HepG2 (cell line): ENCODE data around the gene CERS1. TPM values are rescaled to one million over a fixed set of nuclear protein-coding genes. Genes with fewer than 3 reads are reported as not detected.
A peak's percentile ranks its signal among the peaks of the same experiment; 100 is the strongest.

Experiments used
- ARID2 ChIP-seq: sonication (generic); formaldehyde crosslinking; IDR thresholded peaks from 2 replicates; pipeline ENCODE4 v1.8.1; 2022; ENCODE audit warnings: mild to moderate bottlenecking, missing genetic modification reagents, borderline replicate concordance
- BRCA1 ChIP-seq: sonication (generic); formaldehyde crosslinking; IDR thresholded peaks from 2 replicates; pipeline ENCODE4 v1.4.0; 2020; ENCODE audit warnings: missing genetic modification reagents
- CREB1 ChIP-seq, 2 experiments: fragments of 450-650 bp in 1 of 2; IDR thresholded peaks; 2 replicates each; pipeline ENCODE4 v1.6.1; 2016 to 2017; ENCODE audit warnings: control low read depth in 1 of 2, mild to moderate bottlenecking in 1 of 2, missing compliant biosample characterization in 1 of 2, missing genetic modification characterization in 1 of 2
- CREB3 ChIP-seq: sonication (generic); formaldehyde crosslinking; IDR thresholded peaks from 2 replicates; pipeline ENCODE4 v1.5.0; 2020; ENCODE audit warnings: missing genetic modification reagents
- ELF3 ChIP-seq: IDR thresholded peaks from 2 replicates; pipeline ENCODE4 v1.6.1; 2016; ENCODE audit warnings: missing genetic modification reagents, missing compliant biosample characterization
- HCFC1 ChIP-seq: fragments of 150-350 bp; IDR thresholded peaks from 2 replicates; pipeline ENCODE4 v1.6.1; 2014; ENCODE audit warnings: low read depth, low read length
- HNRNPH1 ChIP-seq: fragments of 200-400 bp; formaldehyde crosslinking; optimal IDR thresholded peaks from 2 replicates; pipeline ENCODE3; 2017; ENCODE audit warnings: mild to moderate bottlenecking, low read depth, low read length
- JARID2 ChIP-seq: sonication (generic); formaldehyde crosslinking; IDR thresholded peaks from 2 replicates; pipeline ENCODE4 v1.8.1; 2023; ENCODE audit warnings: missing genetic modification reagents, inconsistent platforms; ENCODE audit not compliant: insufficient replicate concordance
- NCOA2 ChIP-seq: sonication (generic); formaldehyde crosslinking; IDR thresholded peaks from 2 replicates; pipeline ENCODE4 v1.8.0; 2022; ENCODE audit warnings: inconsistent platforms
- NFKB2 ChIP-seq: sonication (generic); formaldehyde crosslinking; IDR thresholded peaks from 2 replicates; pipeline ENCODE4 v1.4.0; 2020; ENCODE audit warnings: missing genetic modification reagents, borderline replicate concordance
- PHF20 ChIP-seq: sonication (generic); formaldehyde crosslinking; IDR thresholded peaks from 2 replicates; pipeline ENCODE4 v1.5.0; 2020; ENCODE audit warnings: mild to moderate bottlenecking, missing genetic modification reagents
- SAP130 ChIP-seq: IDR thresholded peaks from 2 replicates; pipeline ENCODE4 v1.6.1; 2016; ENCODE audit warnings: low read depth
- ZBTB21 ChIP-seq: sonication (generic); formaldehyde crosslinking; IDR thresholded peaks from 2 replicates; pipeline ENCODE4 v1.4.0; 2020; ENCODE audit warnings: missing genetic modification reagents
- ZFP37 ChIP-seq: sonication (generic); formaldehyde crosslinking; IDR thresholded peaks from 2 replicates; pipeline ENCODE4 v1.4.0; 2020; ENCODE audit warnings: missing genetic modification reagents, borderline replicate concordance
- ZNF138 ChIP-seq: sonication (generic); formaldehyde crosslinking; IDR thresholded peaks from 2 replicates; pipeline ENCODE4 v1.5.0; 2020; ENCODE audit warnings: mild to moderate bottlenecking, low read depth, missing genetic modification reagents
- ZNF503 ChIP-seq: sonication (generic); formaldehyde crosslinking; IDR thresholded peaks from 2 replicates; pipeline ENCODE4 v1.4.0; 2020; ENCODE audit warnings: missing genetic modification reagents
- ZNF567 ChIP-seq: sonication (generic); formaldehyde crosslinking; IDR thresholded peaks from 2 replicates; pipeline ENCODE4 v1.8.1; 2023; ENCODE audit warnings: mild to moderate bottlenecking, missing genetic modification reagents, borderline replicate concordance
- ZSCAN31 ChIP-seq: sonication (generic); formaldehyde crosslinking; IDR thresholded peaks from 2 replicates; pipeline ENCODE4 v1.5.0; 2020; ENCODE audit warnings: low read depth, mild to moderate bottlenecking, missing genetic modification reagents
- polyA plus RNA-seq, 8 experiments: library from polyadenylated mRNA; depleted of rRNA in 3 of 8; stranded (reverse) in 7 of 8; unstranded in 1 of 8; fragments of >200 nt; fragmentation: Illumina TruSeq in 4 of 8; extraction: Trizol in 4 of 8; gene quantifications; 2 replicates each; pipeline versions ENCODE4 v1.2.1 to v1.2.3, GENCODE V29; 2011 to 2016; ENCODE audit warnings: low read depth in 4 of 8, missing spikeins in 1 of 8, mixed read lengths in 1 of 8; ENCODE audit not compliant: insufficient read depth in 1 of 8
- total RNA-seq, 5 experiments: library from RNA; depleted of rRNA; stranded (reverse); fragments of >200 nt; fragmentation: Illumina TruSeq; extraction: Trizol; gene quantifications; 2 replicates each; pipeline ENCODE4 v1.2.3, GENCODE V29; 2016; ENCODE audit warnings: low read depth in 1 of 5
- TF ChIP-seq, protein P1 (sequence below): sonication (generic); formaldehyde crosslinking; IDR thresholded peaks from 2 replicates; pipeline ENCODE4 v1.4.0; 2020; ENCODE audit warnings: mild to moderate bottlenecking, missing genetic modification reagents, borderline replicate concordance
- TF ChIP-seq, protein P2 (sequence below): sonication (generic); formaldehyde crosslinking; IDR thresholded peaks from 2 replicates; pipeline ENCODE4 v1.5.0; 2020; ENCODE audit warnings: mild to moderate bottlenecking, missing genetic modification reagents, moderate library complexity

The CERS1 gene
- total and polyA plus RNA-seq, 2 of the 13 experiments (the other 11 are each of a cell fraction or from before 2014, with no cell fraction given), result 4.6 to 9.8 TPM

- TF ChIP-seq ZBTB21 (CRISPR knock-in tag) (no peak), JARID2 (CRISPR knock-in tag) (no peak), ZNF567 (CRISPR knock-in tag) (no peak), BRCA1 (CRISPR knock-in tag) (no peak; the same call in 1 of the 2 replicates), ZNF503 (CRISPR knock-in tag) (0 out of 2 replicates have a peak, but pooled peaks have one; percentile 28), NFKB2 (CRISPR knock-in tag) (peak; percentile 44; the same call in 1 of the 2 replicates), ZNF138 (0 out of 2 replicates have a peak, but pooled peaks have one; percentile 34), NCOA2 (CRISPR knock-in tag) (0 out of 2 replicates have a peak, but pooled peaks have one; percentile 7), ELF3 (CRISPR knock-in tag) (peak; percentile 46), HCFC1 (peak; percentile 94), ARID2 (CRISPR knock-in tag) (no peak), ZSCAN31 (CRISPR knock-in tag) (peak; percentile 84), PHF20 (CRISPR knock-in tag) (peak; percentile 99), CREB3 (CRISPR knock-in tag) (no peak), ZFP37 (CRISPR knock-in tag) (no peak; the same call in 1 of the 2 replicates), SAP130 (peak; percentile 97), HNRNPH1 (no peak), CREB1 (IDR thresholded peaks at IDR 0.05) (peak; percentile 99), CREB1 (CRISPR knock-in tag; IDR thresholded peaks at IDR 0.05) (peak; percentile 100)
- TF ChIP-seq, protein P1, sequence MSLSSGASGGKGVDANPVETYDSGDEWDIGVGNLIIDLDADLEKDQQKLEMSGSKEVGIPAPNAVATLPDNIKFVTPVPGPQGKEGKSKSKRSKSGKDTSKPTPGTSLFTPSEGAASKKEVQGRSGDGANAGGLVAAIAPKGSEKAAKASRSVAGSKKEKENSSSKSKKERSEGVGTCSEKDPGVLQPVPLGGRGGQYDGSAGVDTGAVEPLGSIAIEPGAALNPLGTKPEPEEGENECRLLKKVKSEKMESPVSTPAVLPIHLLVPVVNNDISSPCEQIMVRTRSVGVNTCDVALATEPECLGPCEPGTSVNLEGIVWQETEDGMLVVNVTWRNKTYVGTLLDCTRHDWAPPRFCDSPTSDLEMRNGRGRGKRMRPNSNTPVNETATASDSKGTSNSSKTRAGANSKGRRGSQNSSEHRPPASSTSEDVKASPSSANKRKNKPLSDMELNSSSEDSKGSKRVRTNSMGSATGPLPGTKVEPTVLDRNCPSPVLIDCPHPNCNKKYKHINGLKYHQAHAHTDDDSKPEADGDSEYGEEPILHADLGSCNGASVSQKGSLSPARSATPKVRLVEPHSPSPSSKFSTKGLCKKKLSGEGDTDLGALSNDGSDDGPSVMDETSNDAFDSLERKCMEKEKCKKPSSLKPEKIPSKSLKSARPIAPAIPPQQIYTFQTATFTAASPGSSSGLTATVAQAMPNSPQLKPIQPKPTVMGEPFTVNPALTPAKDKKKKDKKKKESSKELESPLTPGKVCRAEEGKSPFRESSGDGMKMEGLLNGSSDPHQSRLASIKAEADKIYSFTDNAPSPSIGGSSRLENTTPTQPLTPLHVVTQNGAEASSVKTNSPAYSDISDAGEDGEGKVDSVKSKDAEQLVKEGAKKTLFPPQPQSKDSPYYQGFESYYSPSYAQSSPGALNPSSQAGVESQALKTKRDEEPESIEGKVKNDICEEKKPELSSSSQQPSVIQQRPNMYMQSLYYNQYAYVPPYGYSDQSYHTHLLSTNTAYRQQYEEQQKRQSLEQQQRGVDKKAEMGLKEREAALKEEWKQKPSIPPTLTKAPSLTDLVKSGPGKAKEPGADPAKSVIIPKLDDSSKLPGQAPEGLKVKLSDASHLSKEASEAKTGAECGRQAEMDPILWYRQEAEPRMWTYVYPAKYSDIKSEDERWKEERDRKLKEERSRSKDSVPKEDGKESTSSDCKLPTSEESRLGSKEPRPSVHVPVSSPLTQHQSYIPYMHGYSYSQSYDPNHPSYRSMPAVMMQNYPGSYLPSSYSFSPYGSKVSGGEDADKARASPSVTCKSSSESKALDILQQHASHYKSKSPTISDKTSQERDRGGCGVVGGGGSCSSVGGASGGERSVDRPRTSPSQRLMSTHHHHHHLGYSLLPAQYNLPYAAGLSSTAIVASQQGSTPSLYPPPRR (CRISPR knock-in tag), result no peak
- TF ChIP-seq, protein P2, sequence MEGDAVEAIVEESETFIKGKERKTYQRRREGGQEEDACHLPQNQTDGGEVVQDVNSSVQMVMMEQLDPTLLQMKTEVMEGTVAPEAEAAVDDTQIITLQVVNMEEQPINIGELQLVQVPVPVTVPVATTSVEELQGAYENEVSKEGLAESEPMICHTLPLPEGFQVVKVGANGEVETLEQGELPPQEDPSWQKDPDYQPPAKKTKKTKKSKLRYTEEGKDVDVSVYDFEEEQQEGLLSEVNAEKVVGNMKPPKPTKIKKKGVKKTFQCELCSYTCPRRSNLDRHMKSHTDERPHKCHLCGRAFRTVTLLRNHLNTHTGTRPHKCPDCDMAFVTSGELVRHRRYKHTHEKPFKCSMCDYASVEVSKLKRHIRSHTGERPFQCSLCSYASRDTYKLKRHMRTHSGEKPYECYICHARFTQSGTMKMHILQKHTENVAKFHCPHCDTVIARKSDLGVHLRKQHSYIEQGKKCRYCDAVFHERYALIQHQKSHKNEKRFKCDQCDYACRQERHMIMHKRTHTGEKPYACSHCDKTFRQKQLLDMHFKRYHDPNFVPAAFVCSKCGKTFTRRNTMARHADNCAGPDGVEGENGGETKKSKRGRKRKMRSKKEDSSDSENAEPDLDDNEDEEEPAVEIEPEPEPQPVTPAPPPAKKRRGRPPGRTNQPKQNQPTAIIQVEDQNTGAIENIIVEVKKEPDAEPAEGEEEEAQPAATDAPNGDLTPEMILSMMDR (CRISPR knock-in tag), result no peak; the same call in 1 of the 2 replicates
These were observed 23.3 kb upstream of the CERS1 start, which contains the start of the genes COPE and DDX49 (continued) for GRCh38 chr19:18919086-18919899.
